ENCODE measurements around the gene SMPD1. TPM values are rescaled to one million over a fixed set of nuclear protein-coding genes. Genes with fewer than 3 reads are reported as not detected.

Gene SMPD1
- total and polyA plus RNA-seq, 8 donors, result 19.4 to 62.0 (median 29.4) TPM

DNA sequence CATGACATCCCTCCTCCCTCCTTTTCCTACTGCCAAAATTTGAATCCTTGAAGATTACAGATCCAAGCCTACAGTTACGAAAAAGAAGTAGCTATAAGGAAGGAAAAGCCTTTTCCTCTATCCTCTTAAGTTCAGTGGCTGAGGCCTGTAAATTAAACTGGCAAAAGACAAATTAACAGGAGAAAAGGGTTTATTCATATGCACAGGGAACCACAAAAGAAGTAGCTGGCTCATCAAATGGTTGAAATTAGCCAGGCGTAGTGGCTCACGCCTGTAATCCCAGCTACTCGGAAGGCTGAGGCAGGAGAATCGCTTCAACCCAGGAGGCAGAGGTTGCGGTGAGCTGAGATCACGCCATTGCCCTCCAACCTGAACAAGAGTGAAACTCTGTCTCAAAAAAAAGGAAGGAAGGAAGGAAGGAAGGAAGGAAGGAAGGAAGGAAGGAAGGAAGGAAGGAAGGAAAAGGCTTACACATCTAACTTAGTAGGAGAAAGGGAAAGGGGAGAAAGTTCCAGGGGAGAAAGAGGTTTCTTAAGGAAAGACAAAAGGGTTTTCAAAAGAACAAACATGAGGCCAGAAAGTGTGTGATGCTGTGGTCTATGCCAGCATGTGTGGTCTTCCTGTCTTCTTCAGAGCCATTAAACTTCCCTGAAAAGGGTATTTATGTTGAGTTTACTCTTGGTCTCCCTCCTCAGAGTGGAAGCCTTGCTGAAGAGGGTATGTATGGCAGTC is 5.1 kb upstream of the SMPD1 start:
- H3K4me3 ChIP-seq, result no peak overlapping the region
- 93 to 94% methylated on average over 7 of the region's 7 CpGs for WGBS, 2 donors
- intact Hi-C loops (cut with DNase I), result loop anchor here in 1 of 3 donors (10.0 kb wide), 1 partner anchor 120 kb away; no protein-coding TSS in a partner anchor
- H3K27me3 ChIP-seq, result no peaks in the 10 kb centered on the region
- H3K4me1 ChIP-seq, result peaks cover 0 to 21% (median 9%) of the 10 kb centered on the region in 3 donors
- ATAC-seq (no peak), FAIRE-seq (no peak), DNase-seq (no peak)
- TF ChIP-seq, protein P1, sequence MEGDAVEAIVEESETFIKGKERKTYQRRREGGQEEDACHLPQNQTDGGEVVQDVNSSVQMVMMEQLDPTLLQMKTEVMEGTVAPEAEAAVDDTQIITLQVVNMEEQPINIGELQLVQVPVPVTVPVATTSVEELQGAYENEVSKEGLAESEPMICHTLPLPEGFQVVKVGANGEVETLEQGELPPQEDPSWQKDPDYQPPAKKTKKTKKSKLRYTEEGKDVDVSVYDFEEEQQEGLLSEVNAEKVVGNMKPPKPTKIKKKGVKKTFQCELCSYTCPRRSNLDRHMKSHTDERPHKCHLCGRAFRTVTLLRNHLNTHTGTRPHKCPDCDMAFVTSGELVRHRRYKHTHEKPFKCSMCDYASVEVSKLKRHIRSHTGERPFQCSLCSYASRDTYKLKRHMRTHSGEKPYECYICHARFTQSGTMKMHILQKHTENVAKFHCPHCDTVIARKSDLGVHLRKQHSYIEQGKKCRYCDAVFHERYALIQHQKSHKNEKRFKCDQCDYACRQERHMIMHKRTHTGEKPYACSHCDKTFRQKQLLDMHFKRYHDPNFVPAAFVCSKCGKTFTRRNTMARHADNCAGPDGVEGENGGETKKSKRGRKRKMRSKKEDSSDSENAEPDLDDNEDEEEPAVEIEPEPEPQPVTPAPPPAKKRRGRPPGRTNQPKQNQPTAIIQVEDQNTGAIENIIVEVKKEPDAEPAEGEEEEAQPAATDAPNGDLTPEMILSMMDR (IDR thresholded peaks at IDR 0.05), result no peak
- H3K9me3 ChIP-seq, result no peaks in the 10 kb centered on the region
- no peaks in the 10 kb centered on the region for H3K36me3 ChIP-seq
- H3K27ac ChIP-seq, result no peak overlapping the region

DNA sequence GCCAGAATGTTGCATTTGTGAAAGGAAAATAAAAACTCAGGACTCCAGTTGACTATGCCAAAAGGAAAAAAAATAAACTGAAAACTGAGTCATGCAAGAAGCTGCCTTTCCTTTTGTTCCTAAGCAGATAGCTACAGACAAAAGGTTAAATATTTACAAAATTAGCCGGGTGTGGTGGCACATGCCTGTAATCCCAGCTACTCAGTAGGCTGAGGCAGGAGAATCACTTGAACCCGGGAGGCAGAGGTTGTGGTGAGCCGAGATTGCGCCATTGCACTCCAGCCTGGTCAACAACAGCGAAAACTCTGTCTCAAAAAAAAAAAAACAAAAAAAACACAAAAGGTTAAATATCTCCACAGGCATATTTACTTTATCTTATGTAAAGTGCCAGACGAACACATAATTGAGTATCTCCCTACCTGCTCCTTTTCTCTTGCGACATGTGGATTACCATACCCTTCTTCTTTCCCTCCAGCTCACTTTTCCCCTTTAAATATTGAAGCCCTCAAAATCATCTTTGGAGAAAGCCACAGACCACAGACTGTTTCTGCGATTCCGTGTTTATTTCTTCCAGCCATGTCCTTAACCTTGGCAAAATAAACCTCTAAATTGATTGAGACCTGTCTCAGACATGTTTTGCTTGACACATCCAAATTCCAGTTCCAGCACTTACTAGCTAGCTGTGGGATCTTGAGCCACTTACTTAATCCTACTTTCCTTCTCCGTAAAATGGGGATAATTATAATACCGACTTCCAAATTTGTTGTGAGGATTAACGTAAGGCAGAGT is 2.3 kb upstream of the SMPD1 start:
- FAIRE-seq (no peak), ATAC-seq (no peak), DNase-seq (no peak)
- Histone ChIP-seq H3K27me3 (no peaks in the 10 kb centered on the region), H3K9me3 (no peaks in the 10 kb centered on the region), H3K27ac (peak overlapping the region in 3 of 4 donors; percentile 31 to 91 (median 59)), H3K36me3 (no peaks in the 10 kb centered on the region), H3K4me1 (peaks cover 0 to 29% (median 9%) of the 10 kb centered on the region in 3 donors), H3K4me3 (no peak overlapping the region)
- intact Hi-C loops (cut with DNase I), result loop anchor here in 1 of 3 donors (10.0 kb wide), 1 partner anchor 117 kb away; no protein-coding TSS in a partner anchor
- 43 to 53% methylated on average over 12 of the region's 12 CpGs for WGBS, 2 donors
- TF ChIP-seq, protein P1 (IDR thresholded peaks at IDR 0.05), result no peak

DNA sequence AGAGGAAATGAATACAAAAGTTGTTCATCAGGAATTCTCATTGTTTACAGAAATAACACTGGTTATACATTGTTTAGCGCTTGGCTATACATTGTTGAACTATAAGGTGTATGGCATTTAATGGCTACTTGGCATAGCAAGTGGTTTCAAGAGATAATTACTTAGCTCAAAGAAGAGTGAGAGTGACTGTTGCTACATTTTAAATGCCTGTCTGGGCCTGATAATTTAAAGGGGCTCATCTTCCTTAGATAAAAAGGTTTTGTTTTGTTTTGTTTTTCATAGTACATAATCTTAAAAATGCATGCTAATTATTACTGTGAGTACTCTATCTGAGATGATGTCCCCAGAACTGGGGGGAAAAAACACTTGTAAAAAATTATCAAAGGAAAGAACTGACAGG is 1.5 kb upstream of the SMPD1 start:
- Histone ChIP-seq H3K4me3 (no peak overlapping the region), H3K36me3 (no peaks in the 10 kb centered on the region), H3K4me1 (peaks cover 0 to 29% (median 9%) of the 10 kb centered on the region in 3 donors), H3K27me3 (no peaks in the 10 kb centered on the region), H3K27ac (peak overlapping the region; percentile 82 to 94 (median 92)), H3K9me3 (no peaks in the 10 kb centered on the region)
- DNase-seq, result no peak
- TF ChIP-seq, protein P1 (IDR thresholded peaks at IDR 0.05), result no peak
- 95% methylated on average over 1 of the region's 1 CpG for WGBS, 2 donors
- intact Hi-C loops (cut with DNase I), result loop anchor here in 1 of 3 donors (10.0 kb wide), 1 partner anchor 116 kb away; no protein-coding TSS in a partner anchor
- FAIRE-seq, result no peak
- no peak for ATAC-seq

DNA sequence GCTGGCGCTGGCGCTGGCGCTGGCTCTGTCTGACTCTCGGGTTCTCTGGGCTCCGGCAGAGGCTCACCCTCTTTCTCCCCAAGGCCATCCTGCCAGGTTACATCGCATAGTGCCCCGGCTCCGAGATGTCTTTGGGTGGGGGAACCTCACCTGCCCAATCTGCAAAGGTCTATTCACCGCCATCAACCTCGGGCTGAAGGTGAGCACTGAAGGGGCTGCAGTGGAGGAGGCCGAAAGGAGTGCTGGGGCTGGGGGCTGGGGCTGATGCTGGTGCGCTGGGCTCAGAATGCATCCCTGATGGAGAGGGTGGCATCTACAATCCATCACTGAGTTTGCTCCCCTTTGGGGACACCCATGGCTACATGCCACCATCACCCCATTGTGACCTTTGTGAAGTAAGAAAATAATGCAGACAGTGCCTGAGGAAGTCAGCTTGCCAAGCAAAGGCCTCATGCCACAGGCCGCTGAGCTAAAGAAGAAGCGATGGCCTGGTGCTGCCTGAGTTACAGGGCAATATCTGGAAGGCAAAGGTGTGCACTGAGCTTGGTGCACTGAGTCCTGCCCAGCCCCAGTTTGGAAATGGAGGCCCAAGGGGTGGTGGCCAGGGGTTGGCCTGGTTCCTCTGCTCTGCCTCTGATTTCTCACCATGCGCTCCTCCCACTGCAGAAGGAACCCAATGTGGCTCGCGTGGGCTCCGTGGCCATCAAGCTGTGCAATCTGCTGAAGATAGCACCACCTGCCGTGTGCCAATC is 620 bp downstream of the SMPD1 start:
- H3K9me3 ChIP-seq, result no peaks in the 10 kb centered on the region
- TF ChIP-seq, protein P1 (IDR thresholded peaks at IDR 0.05), result no peak
- H3K27ac ChIP-seq, result peak overlapping the region; percentile 82 to 94 (median 92)
- intact Hi-C loops (cut with DNase I), result no loop called here
- H3K4me1 ChIP-seq, result peaks cover 0 to 29% (median 9%) of the 10 kb centered on the region in 3 donors
- no peaks in the 10 kb centered on the region for H3K36me3 ChIP-seq
- peak overlapping the region; percentile 60 to 83 (median 82) for H3K4me3 ChIP-seq
- no peak for ATAC-seq
- 31 to 34% methylated on average over 19 of the region's 19 CpGs for WGBS, 2 donors
- peak in 2 of 6 donors; percentile 24 to 39 for DNase-seq
- no peaks in the 10 kb centered on the region for H3K27me3 ChIP-seq
- no peak for FAIRE-seq
